GM06990 (cell line): ENCODE measurements around the gene PRR7.
A peak's percentile ranks its signal among the peaks of the same experiment; 100 is the strongest.

ENCODE experiments used
- DNase-seq: peaks from one replicate; pipeline ENCODE4 v3.0.0-alpha.2; 2011; ENCODE audit not compliant: insufficient read length; ENCODE audit errors: extremely low read depth
- H3K27me3 ChIP-seq: replicated peaks from 2 replicates; pipeline ENCODE4 v1.6.0; 2011; ENCODE audit warnings: low read length; ENCODE audit not compliant: control insufficient read depth, insufficient read depth
- H3K36me3 ChIP-seq: 2 replicates; pipeline ENCODE4 v1.5.1; 2011; ENCODE audit warnings: low read length; ENCODE audit not compliant: control insufficient read depth, insufficient read depth
- H3K4me3 ChIP-seq: replicated peaks from 2 replicates; pipeline ENCODE4 v1.5.1; 2011; ENCODE audit warnings: low read depth, mild to moderate bottlenecking, control low read depth, low read length
- TF ChIP-seq, protein P1 (sequence below): IDR thresholded peaks from 2 replicates; pipeline ENCODE4 v1.5.1; 2011; ENCODE audit warnings: low read length, control low read depth, mild to moderate bottlenecking, inconsistent platforms; ENCODE audit not compliant: insufficient read depth, poor library complexity, severe bottlenecking

The PRR7 gene

DNA sequence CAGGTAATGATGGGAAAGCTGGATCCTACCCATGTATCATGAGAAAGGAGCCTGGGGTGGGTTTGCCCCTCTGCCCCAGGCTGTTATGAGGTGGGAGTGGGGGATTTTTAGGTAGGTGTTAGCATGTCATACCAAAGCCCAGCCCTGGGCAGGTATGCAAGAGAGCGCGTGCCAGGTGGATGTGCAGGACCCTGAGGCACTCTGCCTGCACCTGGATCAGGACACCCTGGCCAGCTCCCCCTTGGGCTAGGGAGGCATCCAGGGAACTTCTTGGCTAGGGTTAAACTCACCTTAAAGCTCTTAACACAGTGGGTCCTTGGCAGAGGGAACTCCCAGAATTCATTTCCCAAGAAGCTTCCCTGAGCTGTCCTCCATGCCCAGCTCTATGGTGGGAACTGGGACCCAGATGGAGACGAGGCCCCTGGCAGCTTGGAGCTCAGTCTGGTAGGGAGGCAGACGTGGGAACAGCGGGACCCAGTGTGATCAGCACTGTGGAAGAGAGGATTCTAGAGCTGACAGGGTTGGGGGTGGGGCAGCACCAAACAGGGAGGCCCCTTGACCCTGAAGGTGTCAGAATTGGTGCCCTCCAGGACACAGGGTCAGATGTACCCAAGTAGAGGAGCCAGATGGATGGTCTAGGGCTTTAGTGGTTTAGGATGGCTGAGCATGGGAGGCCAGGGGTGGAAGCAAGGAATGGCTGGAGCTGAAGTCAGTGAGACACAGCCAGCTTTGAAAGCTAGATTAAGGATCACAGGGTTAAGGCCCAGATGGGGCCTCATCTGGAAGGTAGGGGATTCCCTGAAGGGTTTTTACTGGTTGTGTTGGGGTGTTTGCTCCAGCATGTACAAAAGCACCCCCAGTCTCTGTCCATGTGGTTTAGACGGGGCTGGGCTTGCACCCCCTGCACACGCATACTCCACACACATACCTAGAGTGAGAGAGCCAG lies 2.2 kb upstream of the PRR7 start:
- TF ChIP-seq, protein P1, sequence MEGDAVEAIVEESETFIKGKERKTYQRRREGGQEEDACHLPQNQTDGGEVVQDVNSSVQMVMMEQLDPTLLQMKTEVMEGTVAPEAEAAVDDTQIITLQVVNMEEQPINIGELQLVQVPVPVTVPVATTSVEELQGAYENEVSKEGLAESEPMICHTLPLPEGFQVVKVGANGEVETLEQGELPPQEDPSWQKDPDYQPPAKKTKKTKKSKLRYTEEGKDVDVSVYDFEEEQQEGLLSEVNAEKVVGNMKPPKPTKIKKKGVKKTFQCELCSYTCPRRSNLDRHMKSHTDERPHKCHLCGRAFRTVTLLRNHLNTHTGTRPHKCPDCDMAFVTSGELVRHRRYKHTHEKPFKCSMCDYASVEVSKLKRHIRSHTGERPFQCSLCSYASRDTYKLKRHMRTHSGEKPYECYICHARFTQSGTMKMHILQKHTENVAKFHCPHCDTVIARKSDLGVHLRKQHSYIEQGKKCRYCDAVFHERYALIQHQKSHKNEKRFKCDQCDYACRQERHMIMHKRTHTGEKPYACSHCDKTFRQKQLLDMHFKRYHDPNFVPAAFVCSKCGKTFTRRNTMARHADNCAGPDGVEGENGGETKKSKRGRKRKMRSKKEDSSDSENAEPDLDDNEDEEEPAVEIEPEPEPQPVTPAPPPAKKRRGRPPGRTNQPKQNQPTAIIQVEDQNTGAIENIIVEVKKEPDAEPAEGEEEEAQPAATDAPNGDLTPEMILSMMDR, result no peak
- Histone ChIP-seq H3K4me3 (no peak overlapping the region), H3K27me3 (no peaks in the 10 kb centered on the region), H3K36me3 (peaks cover 24% of the 10 kb centered on the region)
- peak; percentile 34 for DNase-seq

DNA sequence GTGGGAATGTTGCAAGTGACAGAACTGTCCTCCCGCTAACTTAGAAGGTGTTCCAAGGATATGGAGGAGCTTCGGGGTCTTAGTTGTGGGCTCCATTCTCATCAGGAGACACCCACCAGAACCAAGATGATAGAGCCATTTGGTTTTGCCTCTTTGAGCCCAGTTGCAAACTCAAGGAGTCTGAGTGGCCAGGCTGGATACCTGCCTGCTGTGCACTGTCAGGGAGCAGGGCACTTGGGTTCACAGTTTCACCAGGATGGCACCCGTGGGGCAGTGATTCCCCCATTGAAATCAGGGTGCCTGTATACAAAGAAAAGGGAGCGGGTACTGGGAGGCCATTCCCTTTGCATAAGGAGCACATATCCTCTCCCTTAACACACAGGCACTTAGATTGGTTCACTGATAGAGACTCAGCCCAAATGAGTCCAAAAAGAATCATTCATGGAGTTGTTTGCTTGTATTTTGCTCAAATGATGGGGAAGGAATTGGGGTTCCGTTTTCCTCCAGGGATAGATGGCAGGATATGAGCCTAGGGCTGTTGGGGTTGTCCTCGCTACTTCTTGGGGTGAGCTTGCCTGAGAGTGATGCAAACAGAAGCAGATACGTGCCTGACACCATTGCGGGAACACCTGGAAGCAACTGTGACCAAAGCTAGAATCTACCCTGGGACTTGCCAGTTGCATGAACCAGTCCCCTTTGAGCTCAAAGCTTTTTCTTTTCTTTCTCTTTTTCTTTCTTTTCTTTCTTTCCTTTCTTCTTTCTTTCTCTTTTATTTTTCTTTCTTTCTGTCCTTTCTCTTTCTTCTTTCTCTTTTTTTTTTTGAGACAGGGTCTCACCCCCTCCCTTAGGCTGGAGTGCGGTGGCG lies 1.3 kb upstream of the PRR7 start:
- H3K36me3 ChIP-seq, result peaks cover 22% of the 10 kb centered on the region
- TF ChIP-seq, protein P1, result no peak
- no peak for DNase-seq
- H3K4me3 ChIP-seq, result no peak overlapping the region
- no peaks in the 10 kb centered on the region for H3K27me3 ChIP-seq

DNA sequence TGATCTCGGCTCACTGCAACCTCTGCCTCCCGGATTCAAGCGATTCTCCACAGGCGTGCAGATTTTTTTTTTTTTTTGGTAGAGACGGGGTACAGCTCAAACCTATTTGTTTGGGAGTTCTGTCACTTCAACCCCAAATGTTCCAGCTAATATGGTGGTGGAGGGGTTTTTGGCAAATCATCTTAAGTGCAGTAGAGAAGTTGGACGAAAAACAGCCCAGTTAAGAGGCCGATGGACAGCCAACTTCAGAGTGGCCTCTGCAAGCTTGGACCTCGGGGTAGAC lies 756 bp upstream of the PRR7 start:
- Histone ChIP-seq H3K27me3 (no peaks in the 10 kb centered on the region), H3K4me3 (peak overlapping the region; percentile 65), H3K36me3 (peaks cover 17% of the 10 kb centered on the region)
- no peak for DNase-seq
- TF ChIP-seq, protein P1, result no peak

DNA sequence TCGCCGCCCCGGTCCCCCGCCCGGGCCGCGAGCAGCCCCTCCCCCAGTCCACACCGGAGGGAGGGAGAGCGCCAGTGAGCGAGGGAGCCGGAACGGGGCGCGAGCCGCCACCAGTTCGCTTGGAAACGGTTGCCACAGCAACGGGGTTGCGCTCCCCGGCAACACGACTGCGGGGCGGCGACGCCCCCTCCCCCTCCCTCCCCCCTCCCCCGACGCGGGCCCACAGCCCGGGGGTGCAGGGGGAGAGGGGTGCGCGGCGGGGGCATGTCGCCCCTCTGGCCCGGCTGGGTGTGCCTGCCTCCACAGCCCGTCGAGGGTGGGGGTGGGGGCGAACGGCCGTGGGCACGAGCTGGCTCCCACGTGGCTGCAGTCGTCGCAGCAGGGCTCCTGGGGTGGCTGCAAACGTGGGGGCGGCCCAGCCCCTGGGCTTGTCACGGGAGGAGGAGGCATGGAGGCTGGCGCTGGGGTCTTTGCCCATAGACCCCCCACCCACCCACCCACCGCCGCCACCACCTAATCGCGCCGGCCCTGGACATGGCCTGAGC lies 524 bp downstream of the PRR7 start:
- peak; percentile 77 for DNase-seq

DNA sequence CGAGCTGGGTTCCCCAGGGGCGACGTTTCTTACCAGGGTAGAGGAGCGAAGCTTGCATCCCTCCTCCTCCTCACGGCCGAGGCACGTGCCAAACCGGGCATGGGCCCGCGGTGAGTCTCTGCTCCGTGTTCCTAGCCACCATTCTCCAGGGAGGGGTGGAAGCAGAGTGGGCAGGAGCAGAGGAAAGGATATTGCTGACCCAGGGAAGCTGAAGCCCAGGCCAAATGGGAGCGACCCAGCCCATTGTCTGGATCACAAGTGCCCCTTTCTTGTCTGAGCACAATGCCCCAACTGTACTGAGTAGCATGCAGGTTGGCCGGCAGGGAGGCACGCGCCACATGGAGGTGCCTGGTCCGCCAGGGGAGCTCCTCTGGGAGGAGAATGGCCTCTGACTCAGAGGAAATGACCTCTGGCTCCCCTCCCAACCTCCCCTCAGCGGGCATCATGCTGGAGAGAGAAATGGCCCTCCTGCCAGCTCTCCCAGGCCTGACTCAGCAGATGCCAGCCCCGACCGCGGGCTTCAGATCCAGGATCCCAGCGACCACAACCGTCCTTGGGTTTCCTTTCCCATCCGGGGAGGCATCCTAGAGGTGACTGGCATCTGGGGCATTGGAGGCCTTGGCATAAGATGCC lies 1.1 kb downstream of the PRR7 start:
- TF ChIP-seq, protein P1, result no peak
- Histone ChIP-seq H3K36me3 (peaks cover 3% of the 10 kb centered on the region), H3K27me3 (no peaks in the 10 kb centered on the region), H3K4me3 (peak overlapping the region; percentile 26)
- no peak for DNase-seq

More for the DNA sequence above, 524 bp downstream of the PRR7 start:
- Histone ChIP-seq H3K27me3 (no peaks in the 10 kb centered on the region), H3K4me3 (peak overlapping the region; percentile 60), H3K36me3 (peaks cover 8% of the 10 kb centered on the region)
- TF ChIP-seq, protein P1, result no peak
